GM18498 (cell line): ENCODE data around the gene MSH6.
"Not testable (repeated sequence)": the region's sequence is repeated elsewhere in the genome, so short reads cannot be mapped to it uniquely, and the experiment has no call there.

Experiments
- ATAC-seq: cut with Tn5 transposase; IDR thresholded peaks from one replicate; pipeline ENCODE4 v1.9.1; 2021; ENCODE audit warnings: mild to moderate bottlenecking, moderate library complexity; ENCODE audit not compliant: unreplicated experiment

MSH6 gene

GRCh38 chr2:47843407-47843806 lies 60.5 kb downstream of the MSH6 start:
- ATAC-seq: no peak

GRCh38 chr2:47844162-47844561 lies 61.2 kb downstream of the MSH6 start:
- no peak for ATAC-seq

GRCh38 chr2:47849368-47849767 lies 66.4 kb downstream of the MSH6 start:
- ATAC-seq: no peak

- no peak for ATAC-seq
Observed at GRCh38 chr2:47850198-47850597, 67.3 kb downstream of the MSH6 start.

GRCh38 chr2:47853067-47853777 lies 70.3 kb downstream of the MSH6 start:
- ATAC-seq: not testable (repeated sequence)
